ENCODE measurements around the gene SORL1-AS1. TPM values are rescaled to one million over a fixed set of nuclear protein-coding genes. Genes with fewer than 3 reads are reported as not detected.
"Not testable (repeated sequence)": the region's sequence is repeated elsewhere in the genome, so short reads cannot be mapped to it uniquely, and the experiment has no call there.

The SORL1-AS1 gene

DNA sequence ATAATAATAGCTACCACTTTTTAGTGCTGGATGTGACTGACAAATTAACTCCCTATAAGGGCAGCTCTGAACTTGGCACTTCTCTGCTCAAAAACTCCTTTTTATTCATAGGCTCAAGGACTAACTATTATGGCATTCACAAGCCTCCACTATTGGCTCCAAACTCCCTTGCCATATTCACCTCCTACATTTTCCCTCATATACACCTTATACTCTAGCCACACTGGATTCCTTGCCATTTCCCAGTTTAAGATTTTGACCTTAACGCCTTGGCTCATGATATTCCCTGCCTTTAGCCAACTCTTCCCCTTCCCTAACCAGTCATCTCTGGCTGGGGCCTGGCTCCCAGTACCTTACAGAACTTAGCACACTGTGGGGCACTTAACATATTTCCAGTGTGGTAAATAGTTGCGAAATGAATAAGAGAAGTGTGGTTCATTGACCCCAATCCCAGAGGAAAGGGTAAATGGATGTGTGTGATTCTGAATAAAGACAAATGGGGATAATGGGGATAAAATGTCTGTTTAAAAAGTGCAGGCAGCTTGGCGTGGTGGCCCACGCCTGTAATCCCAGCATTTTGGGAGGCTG, 40.7 kb downstream of the SORL1-AS1 start:
- Mint-ChIP-seq H3K9me3 (no peaks in the 10 kb centered on the region), H3K4me3 (no peak overlapping the region), H3K27ac (no peak overlapping the region), H3K27me3 (ENCODE audit: low read depth) (no peaks in the 10 kb centered on the region), H3K4me1 (ENCODE audit: low read depth) (peaks cover 46% of the 10 kb centered on the region), H3K36me3 (ENCODE audit: insufficient read depth in 2 of 2) (no peaks in the 10 kb centered on the region)
- no peak for ATAC-seq (replicated peaks in 1 of 2)
- DNase-seq = no peak

GRCh38 chr11:121411330-121411729, 41.4 kb downstream of the SORL1-AS1 start:
- Mint-ChIP-seq H3K4me1 (ENCODE audit: low read depth) (peaks cover 39% of the 10 kb centered on the region), H3K27ac (peak overlapping the region; percentile 70), H3K4me3 (peak overlapping the region; percentile 9 to 51)
- ATAC-seq (replicated peaks in 1 of 2) = peak; percentile 60 to 72
- H3K27me3 Mint-ChIP-seq (ENCODE audit: low read depth); H3K36me3 Mint-ChIP-seq (ENCODE audit: insufficient read depth in 2 of 2); DNase-seq; H3K9me3 Mint-ChIP-seq: not testable (repeated sequence)

DNA sequence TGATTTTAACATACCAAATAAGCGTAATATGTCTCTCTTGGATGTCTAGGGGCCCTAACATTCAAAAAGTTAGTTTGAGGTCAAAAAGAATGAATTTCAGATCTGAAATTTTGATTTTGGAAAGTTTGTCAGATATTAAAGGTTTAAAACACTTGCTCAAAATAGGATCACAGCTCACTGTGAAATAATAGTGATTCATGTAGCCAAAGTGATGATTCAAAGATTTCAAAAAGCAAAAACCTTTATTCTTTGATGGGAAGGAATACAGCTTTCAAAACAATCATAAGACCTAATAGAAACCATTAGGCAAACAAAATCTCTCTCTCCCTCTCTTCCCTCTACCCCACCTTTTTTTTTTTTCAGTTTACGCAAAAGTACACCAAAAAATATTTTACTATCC, 42.7 kb downstream of the SORL1-AS1 start:
- H3K9me3 Mint-ChIP-seq; H3K27ac Mint-ChIP-seq; H3K27me3 Mint-ChIP-seq (ENCODE audit: low read depth); H3K36me3 Mint-ChIP-seq (ENCODE audit: insufficient read depth in 2 of 2); DNase-seq: not testable (repeated sequence)
- H3K4me1 Mint-ChIP-seq (ENCODE audit: low read depth) = peaks cover 29% of the 10 kb centered on the region
- peak overlapping the region in 1 of 2 donors; percentile 51 for H3K4me3 Mint-ChIP-seq
- peak in 1 of 2 donors; percentile 47 for ATAC-seq (replicated peaks in 1 of 2)

GRCh38 chr11:121408830-121409229, 43.9 kb downstream of the SORL1-AS1 start:
- H3K9me3 Mint-ChIP-seq = no peaks in the 10 kb centered on the region
- no peak overlapping the region for H3K4me3 Mint-ChIP-seq
- no peak overlapping the region for H3K27ac Mint-ChIP-seq
- no peak for DNase-seq
- no peaks in the 10 kb centered on the region for H3K36me3 Mint-ChIP-seq (ENCODE audit: insufficient read depth in 2 of 2)
- no peak for ATAC-seq (replicated peaks in 1 of 2)
- H3K27me3 Mint-ChIP-seq (ENCODE audit: low read depth) = no peaks in the 10 kb centered on the region
- peaks cover 28% of the 10 kb centered on the region for H3K4me1 Mint-ChIP-seq (ENCODE audit: low read depth)

GRCh38 chr11:121406291-121406690, 46.5 kb downstream of the SORL1-AS1 start:
- Mint-ChIP-seq H3K27ac (no peak overlapping the region), H3K36me3 (ENCODE audit: insufficient read depth in 2 of 2) (peaks cover 4 to 10% of the 10 kb centered on the region in 2 donors), H3K4me3 (no peak overlapping the region), H3K4me1 (ENCODE audit: low read depth) (peaks cover 14% of the 10 kb centered on the region), H3K27me3 (ENCODE audit: low read depth) (no peaks in the 10 kb centered on the region), H3K9me3 (peaks cover 5 to 8% of the 10 kb centered on the region in 2 donors)
- ATAC-seq (replicated peaks in 1 of 2) (no peak), DNase-seq (no peak)

DNA sequence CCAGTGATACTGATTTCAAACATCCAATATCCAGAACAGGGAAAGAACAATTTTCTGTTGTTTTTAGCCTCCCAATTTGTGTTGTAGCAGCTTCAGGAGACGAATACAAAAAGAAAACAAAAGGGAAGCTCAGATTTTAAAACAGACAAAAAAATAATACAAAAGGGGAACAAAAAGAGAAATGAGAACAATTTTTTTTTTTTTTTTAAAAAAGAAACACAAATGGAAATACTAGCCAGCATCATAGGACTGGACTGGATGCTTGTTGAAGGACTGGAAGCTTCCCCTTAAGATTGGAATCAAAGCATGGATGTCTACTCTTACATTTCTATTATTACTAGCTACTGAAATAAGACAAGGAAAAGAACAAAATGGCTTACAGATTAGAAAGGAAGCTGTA, 47.1 kb downstream of the SORL1-AS1 start:
- H3K4me1 Mint-ChIP-seq (ENCODE audit: low read depth) = peaks cover 7% of the 10 kb centered on the region
- no peaks in the 10 kb centered on the region for H3K27me3 Mint-ChIP-seq (ENCODE audit: low read depth)
- DNase-seq (no peak), ATAC-seq (replicated peaks in 1 of 2) (no peak)
- no peak overlapping the region for H3K4me3 Mint-ChIP-seq
- H3K27ac Mint-ChIP-seq = no peak overlapping the region
- H3K36me3 Mint-ChIP-seq (ENCODE audit: insufficient read depth in 2 of 2) = peaks cover 4 to 10% of the 10 kb centered on the region in 2 donors
- peaks cover 7 to 8% of the 10 kb centered on the region in 2 donors for H3K9me3 Mint-ChIP-seq

DNA sequence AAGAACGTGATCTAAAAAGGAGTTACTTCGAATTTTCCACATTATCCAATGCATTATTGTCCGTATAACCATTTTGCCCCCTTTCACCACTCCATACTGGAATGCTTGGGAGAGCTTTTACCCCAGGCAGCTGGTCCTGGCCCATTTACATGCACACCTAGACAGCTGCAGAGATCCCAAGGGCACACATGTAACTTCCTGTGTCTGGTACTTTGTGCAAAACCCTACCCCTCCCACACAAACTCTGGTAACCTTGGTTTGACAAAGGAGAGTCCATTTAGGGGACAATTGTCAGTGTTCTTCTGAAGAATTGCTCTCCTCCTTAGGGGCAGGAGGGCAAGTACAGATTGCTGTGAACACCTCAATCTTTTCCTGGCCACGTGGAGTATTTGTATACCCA, 58.0 kb downstream of the SORL1-AS1 start:
- no peak overlapping the region for H3K4me3 Mint-ChIP-seq
- H3K36me3 Mint-ChIP-seq (ENCODE audit: insufficient read depth in 2 of 2) = no peaks in the 10 kb centered on the region
- H3K4me1 Mint-ChIP-seq (ENCODE audit: low read depth) = peaks cover 19% of the 10 kb centered on the region
- ATAC-seq (replicated peaks in 1 of 2) (no peak), DNase-seq (no peak)
- no peaks in the 10 kb centered on the region for H3K27me3 Mint-ChIP-seq (ENCODE audit: low read depth)
- no peak overlapping the region for H3K27ac Mint-ChIP-seq
- H3K9me3 Mint-ChIP-seq = no peaks in the 10 kb centered on the region

- no peak for ATAC-seq (replicated peaks in 1 of 2)
- no peaks in the 10 kb centered on the region for H3K9me3 Mint-ChIP-seq
- peaks cover 19% of the 10 kb centered on the region for H3K4me1 Mint-ChIP-seq (ENCODE audit: low read depth)
- DNase-seq = no peak
- no peak overlapping the region for H3K4me3 Mint-ChIP-seq
- H3K36me3 Mint-ChIP-seq (ENCODE audit: insufficient read depth in 2 of 2) = no peaks in the 10 kb centered on the region
- H3K27ac Mint-ChIP-seq = peak overlapping the region; percentile 43
- no peaks in the 10 kb centered on the region for H3K27me3 Mint-ChIP-seq (ENCODE audit: low read depth)
These were observed 58.9 kb downstream of the SORL1-AS1 start for GRCh38 chr11:121393855-121394254.

- no peak for DNase-seq
- Mint-ChIP-seq H3K27me3 (ENCODE audit: low read depth) (no peaks in the 10 kb centered on the region), H3K4me1 (ENCODE audit: low read depth) (peaks cover 19% of the 10 kb centered on the region), H3K9me3 (no peaks in the 10 kb centered on the region), H3K4me3 (no peak overlapping the region), H3K36me3 (ENCODE audit: insufficient read depth in 2 of 2) (no peaks in the 10 kb centered on the region), H3K27ac (no peak overlapping the region)
- no peak for ATAC-seq (replicated peaks in 1 of 2)
These were observed 60.9 kb downstream of the SORL1-AS1 start for GRCh38 chr11:121391914-121392313.

DNA sequence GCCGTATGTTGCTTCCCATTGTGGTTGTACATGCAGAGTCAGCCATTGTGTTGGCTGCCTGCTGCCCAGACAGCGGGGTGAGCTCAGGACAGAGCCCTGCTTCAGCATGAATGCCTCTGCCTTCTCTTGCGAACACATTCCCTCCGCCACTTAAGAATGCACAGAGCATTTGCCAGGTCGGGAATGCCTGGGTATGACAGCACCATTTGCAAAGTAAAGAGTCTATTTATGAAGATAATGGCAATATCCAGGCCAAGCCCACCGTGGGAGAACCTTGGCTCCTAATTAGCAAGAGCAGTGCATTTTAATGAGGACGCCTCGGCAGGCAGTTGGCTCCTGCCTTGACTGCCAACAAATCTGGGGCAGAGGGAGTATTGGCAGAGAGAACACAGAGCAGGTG, 63.1 kb downstream of the SORL1-AS1 start:
- H3K4me1 Mint-ChIP-seq (ENCODE audit: low read depth) = peaks cover 12% of the 10 kb centered on the region
- H3K27ac Mint-ChIP-seq = no peak overlapping the region
- H3K36me3 Mint-ChIP-seq (ENCODE audit: insufficient read depth in 2 of 2) = no peaks in the 10 kb centered on the region
- no peak overlapping the region for H3K4me3 Mint-ChIP-seq
- H3K27me3 Mint-ChIP-seq (ENCODE audit: low read depth) = no peaks in the 10 kb centered on the region
- ATAC-seq (replicated peaks in 1 of 2) = no peak
- no peaks in the 10 kb centered on the region for H3K9me3 Mint-ChIP-seq
- no peak for DNase-seq

Other genes starting within 250 kb of the SORL1-AS1 start
- 10 to 100 TPM; 18.2 to 21.5 TPM for gene SC5D, start 160.2 kb downstream of the SORL1-AS1 start, total RNA-seq
- 10 to 100 TPM; 66.3 to 80.0 TPM for gene SORL1, start 653 bp downstream of the SORL1-AS1 start, total RNA-seq

All from activated T-cell treated with anti-CD3 and anti-CD28 coated beads, Interleukin-2, amount 50 U/mL, for 72 hours (primary cell).